Measurements from ENCODE around the gene ZIC4.

ZIC4 gene

DNA sequence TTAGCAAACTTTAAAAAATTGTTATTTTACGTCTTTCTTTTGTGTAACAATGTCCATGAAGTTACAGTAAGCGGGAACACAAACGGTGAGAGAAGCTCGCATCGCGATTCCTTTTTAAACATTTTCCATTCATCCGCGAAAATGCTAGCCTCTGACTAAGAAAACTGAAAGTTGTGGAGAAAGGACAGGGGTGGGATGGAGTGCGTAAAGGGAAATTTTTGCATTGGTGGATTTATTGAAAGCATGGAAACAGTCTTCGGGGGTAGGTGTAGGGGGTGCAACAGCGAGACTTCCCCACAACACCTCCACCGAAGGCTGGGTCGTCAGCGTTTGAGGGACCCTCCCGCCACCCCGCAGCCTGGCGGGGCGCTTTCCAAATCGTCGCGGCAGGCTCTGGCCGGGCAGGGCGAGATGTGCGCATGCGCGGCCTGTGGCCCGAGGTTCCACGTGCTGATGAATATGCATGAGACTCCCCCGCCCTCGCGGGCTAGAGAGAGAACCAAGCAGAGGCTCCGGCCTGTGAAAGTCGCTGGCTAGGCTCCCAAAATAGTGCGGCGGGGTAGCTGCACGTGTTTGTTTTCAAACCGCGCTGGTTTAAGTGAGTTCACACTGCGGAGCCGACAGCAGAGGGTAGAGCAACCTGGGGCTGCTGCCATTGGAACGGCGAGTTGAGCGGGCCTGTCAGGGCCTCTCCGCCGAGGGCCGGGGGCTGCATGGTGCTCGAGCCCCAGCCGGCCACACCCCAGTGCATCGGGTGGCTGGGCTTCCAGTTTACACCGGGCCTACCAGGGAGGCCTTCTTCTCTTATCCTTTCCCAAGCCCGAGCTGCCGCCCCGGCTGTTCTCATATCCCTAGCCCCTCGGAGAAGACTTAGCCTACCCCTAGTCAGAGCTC lies 12.7 kb upstream of the ZIC4 start:
- no peak for DNase-seq

DNA sequence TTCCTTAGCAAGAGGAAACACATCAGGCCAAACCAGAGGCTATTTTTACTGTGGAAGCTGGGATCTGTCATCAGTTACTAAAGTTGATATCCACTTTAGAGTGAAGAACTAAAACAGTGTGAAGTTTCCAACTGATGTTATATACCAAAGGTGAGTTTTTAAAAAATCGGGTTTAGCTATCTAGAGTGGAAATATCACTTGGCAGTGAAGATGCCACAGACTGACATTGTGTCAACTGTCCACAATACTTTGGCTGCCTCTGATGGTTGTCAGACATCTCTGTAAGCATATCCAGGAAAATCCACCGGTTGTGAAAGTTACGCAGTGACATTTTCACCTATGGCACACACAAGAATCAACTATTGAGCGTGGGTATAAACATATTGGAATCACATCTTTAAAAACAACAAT lies 12.0 kb upstream of the ZIC4 start:
- in situ Hi-C loops (cut with MboI; ENCODE audit: low pct_unique_long_range_greater_than_20kb, low sequenced_read_pairs): no loop called here
- no peak for DNase-seq

More for the DNA sequence above, 12.7 kb upstream of the ZIC4 start:
- in situ Hi-C loops (cut with MboI; ENCODE audit: low pct_unique_long_range_greater_than_20kb, low sequenced_read_pairs): no loop called here

- DNase-seq: no peak
- in situ Hi-C loops (cut with MboI; ENCODE audit: low pct_unique_long_range_greater_than_20kb, low sequenced_read_pairs): no loop called here
Observed at GRCh38 chr3:147417551-147418295, 11.4 kb upstream of the ZIC4 start.

DNA sequence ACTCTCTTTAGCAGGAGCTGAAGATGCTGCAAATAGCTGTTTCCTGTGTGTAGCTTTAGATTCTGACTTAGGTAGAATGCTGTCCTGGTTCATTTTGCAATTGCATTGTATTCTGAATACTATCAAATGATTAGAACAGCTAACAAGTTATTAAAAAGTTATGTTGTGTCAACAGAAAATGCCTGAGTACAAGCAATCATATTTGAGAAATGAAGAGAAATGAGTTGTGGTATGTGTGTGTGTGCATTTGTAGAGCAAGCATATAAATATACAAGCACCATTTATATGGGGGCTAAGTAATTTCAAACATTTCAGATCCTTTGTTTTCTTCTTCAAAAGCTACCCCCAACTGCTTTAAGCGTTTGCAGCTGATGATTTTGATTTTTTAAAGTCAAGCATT lies 10.6 kb upstream of the ZIC4 start:
- no peak for DNase-seq
- in situ Hi-C loops (cut with MboI; ENCODE audit: low pct_unique_long_range_greater_than_20kb, low sequenced_read_pairs): no loop called here

DNA sequence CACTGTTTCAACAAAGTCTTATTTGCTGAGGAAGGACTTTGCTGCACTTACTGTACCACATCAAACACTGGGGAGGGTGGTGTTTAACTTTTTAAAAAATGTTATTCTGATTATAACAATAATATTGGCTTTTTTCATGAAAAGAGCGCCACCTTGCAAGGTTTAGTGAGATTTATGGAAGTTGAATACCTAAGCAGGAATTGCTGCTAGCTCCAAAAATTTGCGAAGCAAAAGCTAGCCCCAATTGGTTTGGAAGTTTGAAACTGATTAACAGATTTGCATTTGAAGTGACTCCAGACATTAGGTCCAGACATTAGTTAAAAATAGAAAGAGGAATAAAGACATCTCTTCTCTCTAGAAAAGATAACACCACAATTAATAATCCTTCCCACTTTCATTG lies 9.5 kb upstream of the ZIC4 start:
- in situ Hi-C loops (cut with MboI; ENCODE audit: low pct_unique_long_range_greater_than_20kb, low sequenced_read_pairs): no loop called here
- no peak for DNase-seq

DNA sequence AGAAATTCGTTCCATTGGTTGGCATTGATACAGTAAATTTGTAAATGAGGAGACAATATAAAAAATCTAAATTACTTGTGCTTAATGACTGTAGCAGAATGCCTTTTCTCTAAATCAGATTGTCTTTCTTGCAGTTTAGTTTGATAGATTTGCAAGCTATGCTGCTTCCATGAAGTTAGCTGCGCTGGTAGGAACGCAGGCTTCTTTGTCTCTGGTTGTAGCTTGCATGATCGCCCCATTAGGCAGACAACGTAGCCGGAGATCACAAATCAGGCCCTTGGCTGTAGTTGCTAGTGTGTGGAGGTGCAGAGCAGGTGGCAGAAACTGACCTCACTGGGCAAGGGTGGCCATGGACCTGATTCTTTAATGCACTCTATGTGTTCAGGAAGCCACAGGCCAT lies 8.9 kb upstream of the ZIC4 start:
- in situ Hi-C loops (cut with MboI; ENCODE audit: low pct_unique_long_range_greater_than_20kb, low sequenced_read_pairs): no loop called here
- DNase-seq: no peak

DNA sequence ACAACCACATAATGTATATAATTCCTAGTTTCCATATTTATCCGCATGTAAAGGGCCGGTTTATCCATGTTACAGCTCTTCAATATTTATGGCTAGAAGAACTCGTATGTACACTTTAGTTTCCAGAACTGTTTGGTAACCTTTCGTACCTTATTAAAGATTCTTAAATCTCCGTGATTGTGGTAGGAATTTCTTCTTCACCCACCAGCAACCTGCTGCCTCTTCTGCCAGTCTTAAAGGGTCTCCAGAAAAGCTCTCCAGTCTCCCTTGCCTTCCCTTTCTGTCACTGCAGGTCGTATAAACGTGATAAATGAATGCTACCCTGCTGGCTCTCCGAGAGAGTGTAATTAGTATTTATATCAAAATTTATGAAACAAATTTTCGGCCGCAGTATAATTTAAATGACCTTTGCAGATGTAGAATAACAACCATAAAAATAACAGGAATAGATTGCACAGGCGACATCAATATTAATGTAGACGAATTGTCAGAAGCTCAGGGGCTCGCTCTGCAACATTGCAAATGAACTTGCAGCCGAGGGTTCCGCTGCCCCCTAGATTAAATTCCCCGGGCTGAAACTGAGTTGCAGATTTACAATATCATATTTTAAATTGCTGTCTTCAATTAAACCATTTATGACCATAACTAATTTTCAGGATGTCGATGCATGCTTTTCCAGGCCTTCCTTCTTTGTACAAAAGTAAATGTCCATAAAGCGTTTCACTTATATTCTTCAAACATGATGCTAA lies 8.2 kb upstream of the ZIC4 start:
- in situ Hi-C loops (cut with MboI; ENCODE audit: low pct_unique_long_range_greater_than_20kb, low sequenced_read_pairs): no loop called here
- DNase-seq: no peak

DNA sequence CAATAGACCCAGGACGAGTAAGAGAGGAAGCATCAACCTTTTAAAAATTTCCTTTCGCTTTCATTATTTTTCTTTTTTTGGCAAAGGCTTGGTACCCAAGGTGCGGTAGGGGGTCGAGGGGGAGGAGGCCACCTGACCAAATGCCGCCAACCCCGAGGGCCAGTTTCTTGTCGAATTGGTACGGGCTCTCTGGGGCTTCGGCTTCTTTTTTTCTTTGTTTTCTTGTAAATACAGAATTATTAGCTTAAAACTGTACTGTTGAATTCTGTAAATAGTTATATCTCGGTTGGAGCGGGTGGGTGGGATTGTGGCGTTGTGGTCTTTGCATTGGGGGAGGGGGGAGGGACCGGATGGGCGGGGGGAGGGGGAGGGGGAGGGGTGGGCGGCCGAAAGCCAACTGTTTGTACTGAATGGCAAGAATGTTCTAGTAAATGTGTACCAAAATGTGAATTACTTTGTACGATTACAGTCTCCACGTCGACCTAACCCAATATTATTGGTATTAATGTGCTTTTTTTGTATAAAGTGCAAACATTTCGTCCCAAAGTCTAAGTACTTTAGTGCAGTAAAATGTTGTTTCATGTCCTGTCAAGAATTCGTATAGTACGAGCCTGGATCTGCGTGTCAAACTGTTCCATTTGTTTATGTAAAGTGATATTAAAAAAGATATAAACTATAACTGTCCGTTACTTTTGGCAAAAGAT lies 7.5 kb upstream of the ZIC4 start:
- DNase-seq: no peak
- in situ Hi-C loops (cut with MboI; ENCODE audit: low pct_unique_long_range_greater_than_20kb, low sequenced_read_pairs): no loop called here

GRCh38 chr3:147412917-147413685 lies 6.8 kb upstream of the ZIC4 start:
- no peak for DNase-seq
- in situ Hi-C loops (cut with MboI; ENCODE audit: low pct_unique_long_range_greater_than_20kb, low sequenced_read_pairs): no loop called here

DNA sequence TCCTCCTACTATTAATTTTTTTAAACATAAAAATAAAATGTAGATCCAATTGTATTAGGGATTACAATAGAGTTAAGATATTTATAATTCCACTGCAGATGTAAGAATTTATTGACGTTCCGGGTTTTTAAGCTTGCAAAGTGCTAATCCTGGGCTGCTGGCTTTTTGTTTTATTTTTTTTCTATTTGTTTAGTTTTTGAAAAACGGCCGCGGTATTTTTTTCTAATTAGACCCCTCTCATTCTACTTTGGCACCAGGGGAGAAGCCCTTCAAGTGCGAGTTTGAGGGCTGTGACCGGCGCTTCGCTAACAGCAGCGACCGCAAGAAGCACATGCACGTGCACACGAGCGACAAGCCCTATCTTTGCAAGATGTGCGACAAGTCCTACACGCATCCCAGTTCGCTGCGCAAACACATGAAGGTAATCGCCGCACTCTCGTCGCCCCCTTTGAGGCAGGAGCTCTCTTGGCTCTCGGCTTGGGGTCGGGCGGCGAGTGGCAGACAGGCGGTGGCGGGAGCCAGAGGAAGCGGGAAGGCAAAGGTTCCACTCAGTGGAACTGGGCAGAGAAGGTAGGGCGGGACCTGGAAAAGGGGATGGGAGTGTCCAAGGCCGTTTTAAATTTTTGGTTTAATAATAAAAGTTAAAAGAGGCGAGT lies 6.0 kb upstream of the ZIC4 start:
- in situ Hi-C loops (cut with MboI; ENCODE audit: low pct_unique_long_range_greater_than_20kb, low sequenced_read_pairs): no loop called here
- no peak for DNase-seq

DNA sequence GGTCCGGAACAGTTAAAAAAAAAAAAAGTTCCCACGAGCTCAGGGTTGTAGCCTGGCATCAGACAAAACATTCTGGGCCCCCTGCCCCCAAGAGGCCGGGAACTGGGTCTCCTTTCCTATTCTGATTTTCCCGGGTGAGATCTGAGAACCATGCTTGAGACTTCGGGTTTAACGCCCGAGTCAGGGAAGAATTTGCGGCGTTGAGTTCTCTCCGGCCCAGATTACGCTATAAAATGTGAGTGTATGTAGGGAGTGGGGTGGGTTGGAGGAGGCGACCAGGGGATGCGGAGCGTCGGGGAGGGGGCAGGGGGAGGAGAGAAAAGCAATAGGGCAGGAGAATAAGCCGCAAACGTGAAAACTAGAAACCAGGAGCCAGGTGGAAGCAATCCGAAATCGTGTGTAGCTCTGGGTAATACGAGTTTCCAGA lies 5.5 kb upstream of the ZIC4 start:
- no peak for DNase-seq
- in situ Hi-C loops (cut with MboI; ENCODE audit: low pct_unique_long_range_greater_than_20kb, low sequenced_read_pairs): no loop called here

GRCh38 chr3:147411238-147411814 lies 5.0 kb upstream of the ZIC4 start:
- in situ Hi-C loops (cut with MboI; ENCODE audit: low pct_unique_long_range_greater_than_20kb, low sequenced_read_pairs): no loop called here
- peak; percentile 30 for DNase-seq

- in situ Hi-C loops (cut with MboI; ENCODE audit: low pct_unique_long_range_greater_than_20kb, low sequenced_read_pairs): no loop called here
Observed at GRCh38 chr3:147410526-147411237, 4.3 kb upstream of the ZIC4 start.

DNA sequence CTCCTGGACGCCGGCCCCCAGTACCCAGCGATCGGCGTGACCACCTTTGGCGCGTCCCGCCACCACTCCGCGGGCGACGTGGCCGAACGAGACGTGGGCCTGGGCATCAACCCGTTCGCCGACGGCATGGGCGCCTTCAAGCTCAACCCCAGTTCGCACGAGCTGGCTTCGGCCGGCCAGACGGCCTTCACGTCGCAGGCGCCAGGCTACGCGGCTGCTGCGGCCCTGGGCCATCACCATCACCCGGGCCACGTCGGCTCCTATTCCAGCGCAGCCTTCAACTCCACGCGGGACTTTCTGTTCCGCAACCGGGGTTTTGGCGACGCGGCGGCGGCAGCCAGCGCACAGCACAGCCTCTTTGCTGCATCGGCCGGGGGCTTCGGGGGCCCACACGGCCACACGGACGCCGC lies 3.8 kb upstream of the ZIC4 start:
- DNase-seq: no peak
- in situ Hi-C loops (cut with MboI; ENCODE audit: low pct_unique_long_range_greater_than_20kb, low sequenced_read_pairs): no loop called here

More at GRCh38 chr3:147410526-147411237, 4.3 kb upstream of the ZIC4 start:
- DNase-seq: peak; percentile 47

- in situ Hi-C loops (cut with MboI; ENCODE audit: low pct_unique_long_range_greater_than_20kb, low sequenced_read_pairs): no loop called here
- no peak for DNase-seq
Observed at GRCh38 chr3:147409143-147410115, 3.1 kb upstream of the ZIC4 start, which contains the start of gene ZIC1. Gene ZIC1 (plus strand): TSS chr3:147409365. CDS start chr3:147410113, 748 bp downstream.
